Panc1 (cell line): ENCODE data around the gene IGFBP3.

Experiments used
- CTCF ChIP-seq: fragments of 450-650 bp; IDR thresholded peaks from 2 replicates; pipeline ENCODE4 v1.5.1; 2017; ENCODE audit warnings: mild to moderate bottlenecking
- POLR2AphosphoS5 ChIP-seq: IDR thresholded peaks from 2 replicates; pipeline ENCODE4 v1.6.1; 2012; ENCODE audit warnings: mild to moderate bottlenecking, low read depth, low read length, moderate library complexity
- REST ChIP-seq, 2 experiments: IDR thresholded peaks; 2 replicates each; pipeline ENCODE4 v1.6.1; 2011 to 2012; ENCODE audit warnings: low read depth in 2 of 2, control low read depth in 1 of 2, low read length in 1 of 2, mild to moderate bottlenecking in 1 of 2, moderate library complexity in 1 of 2; ENCODE audit not compliant: insufficient read depth in 1 of 2
- SIN3A ChIP-seq: IDR thresholded peaks from 2 replicates; pipeline ENCODE4 v1.6.1; 2012; ENCODE audit warnings: low read depth, mild to moderate bottlenecking, low read length, moderate library complexity, borderline replicate concordance; ENCODE audit not compliant: insufficient read depth
- TCF7L2 ChIP-seq: IDR thresholded peaks from 2 replicates; pipeline ENCODE4 v1.6.1; 2011; ENCODE audit warnings: mild to moderate bottlenecking, low read depth, low read length, inconsistent platforms

- no peak for TF ChIP-seq CTCF
- no peak for TF ChIP-seq REST (IDR thresholded peaks at IDR 0.05; ENCODE audit: insufficient read depth in 1 of 2, low read depth in 2 of 2, low read length in 1 of 2)
- no peak for TF ChIP-seq POLR2AphosphoS5
- no peak for TF ChIP-seq TCF7L2
- no peak for TF ChIP-seq SIN3A
Observed at GRCh38 chr7:45939574-45939973, 18.5 kb upstream of the IGFBP3 start.
